Upper lobe of right lung (tissue), 1 donor: ENCODE data around the gene CCDC27. TPM values are rescaled to one million over a fixed set of nuclear protein-coding genes. Genes with fewer than 3 reads are reported as not detected.
"Not testable (repeated sequence)": the region's sequence is repeated elsewhere in the genome, so short reads cannot be mapped to it uniquely, and the experiment has no call there.

Source experiments
- ATAC-seq: fragments of 200-7000 bp; cut with Tn5 transposase; one replicate; pipeline ENCODE4 v1.9.1; 2020; ENCODE audit warnings: mild to moderate bottlenecking, moderate library complexity
- DNase-seq: peaks from one replicate; pipeline ENCODE4 v3.0.0-alpha.2; 2020
- H3K27ac ChIP-seq: fragments of 200-600 bp; one replicate; pipeline ENCODE4 v1.8.0; 2022
- H3K27me3 ChIP-seq: fragments of 200-600 bp; one replicate; pipeline ENCODE4 v1.8.0; 2022; ENCODE audit warnings: mild to moderate bottlenecking
- H3K36me3 ChIP-seq: fragments of 200-600 bp; one replicate; pipeline ENCODE4 v1.8.0; 2022
- H3K4me1 ChIP-seq: fragments of 200-600 bp; one replicate; pipeline ENCODE4 v1.8.0; 2022
- H3K4me3 ChIP-seq: fragments of 200-600 bp; one replicate; pipeline ENCODE4 v1.8.0; 2022; ENCODE audit warnings: mild to moderate bottlenecking
- H3K9me3 ChIP-seq: fragments of 200-600 bp; one replicate; pipeline ENCODE4 v1.8.0; 2022
- intact Hi-C: fragments of 100-400 bp; cut with DNase I; formaldehyde crosslinking; loops from one replicate; pipeline ENCODE4 v1.11.0; 2022
- total RNA-seq: library from RNA; stranded (reverse); fragmentation: NEBNext Ultra II Directional; extraction: Animal tissue kit (Norgen Biotek cat#: 25700); gene quantifications from one replicate; pipeline ENCODE4 v1.2.1, GENCODE V29; 2021
- TF ChIP-seq, protein P1 (sequence below): fragments of 200-600 bp; IDR thresholded peaks from one replicate; pipeline ENCODE4 v1.8.0; 2022; ENCODE audit warnings: antibody characterized with exemption
- donor health status: DM: no; HTN: yes; CAD: no; lungs with severe emphysema.

Gene CCDC27
- total RNA-seq, 1 donor from 2014 or later: not detected

GRCh38 chr1:3796215-3797061 is 44.2 kb downstream of the CCDC27 start, which contains the start of gene LRRC47:
LRRC47 (minus strand) TSS chr1:3796498; CDS start chr1:3796476, 22 bp downstream.
- Histone ChIP-seq H3K36me3 (no peaks in the 10 kb centered on the region), H3K4me1 (peaks cover 29% of the 10 kb centered on the region), H3K27ac (peak within 1 kb of the TSS; percentile 67), H3K27me3 (no peaks in the 10 kb centered on the region), H3K9me3 (no peaks in the 10 kb centered on the region), H3K4me3 (peak within 1 kb of the TSS; percentile 83)
- DNase-seq (peak; percentile 98), ATAC-seq (peak; percentile 100)
- TF ChIP-seq, protein P1, sequence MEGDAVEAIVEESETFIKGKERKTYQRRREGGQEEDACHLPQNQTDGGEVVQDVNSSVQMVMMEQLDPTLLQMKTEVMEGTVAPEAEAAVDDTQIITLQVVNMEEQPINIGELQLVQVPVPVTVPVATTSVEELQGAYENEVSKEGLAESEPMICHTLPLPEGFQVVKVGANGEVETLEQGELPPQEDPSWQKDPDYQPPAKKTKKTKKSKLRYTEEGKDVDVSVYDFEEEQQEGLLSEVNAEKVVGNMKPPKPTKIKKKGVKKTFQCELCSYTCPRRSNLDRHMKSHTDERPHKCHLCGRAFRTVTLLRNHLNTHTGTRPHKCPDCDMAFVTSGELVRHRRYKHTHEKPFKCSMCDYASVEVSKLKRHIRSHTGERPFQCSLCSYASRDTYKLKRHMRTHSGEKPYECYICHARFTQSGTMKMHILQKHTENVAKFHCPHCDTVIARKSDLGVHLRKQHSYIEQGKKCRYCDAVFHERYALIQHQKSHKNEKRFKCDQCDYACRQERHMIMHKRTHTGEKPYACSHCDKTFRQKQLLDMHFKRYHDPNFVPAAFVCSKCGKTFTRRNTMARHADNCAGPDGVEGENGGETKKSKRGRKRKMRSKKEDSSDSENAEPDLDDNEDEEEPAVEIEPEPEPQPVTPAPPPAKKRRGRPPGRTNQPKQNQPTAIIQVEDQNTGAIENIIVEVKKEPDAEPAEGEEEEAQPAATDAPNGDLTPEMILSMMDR: no peak
- intact Hi-C loops: no loop called here

- no peak for ATAC-seq
- H3K36me3 ChIP-seq: no peaks in the 10 kb centered on the region
- no peak overlapping the region for H3K4me3 ChIP-seq
- no peaks in the 10 kb centered on the region for H3K9me3 ChIP-seq
- no peak for DNase-seq
- TF ChIP-seq, protein P1: no peak
- peaks cover 8% of the 10 kb centered on the region for H3K4me1 ChIP-seq
- intact Hi-C loops: no loop called here
- H3K27ac ChIP-seq: no peak overlapping the region
- no peaks in the 10 kb centered on the region for H3K27me3 ChIP-seq
These were observed 47.9 kb downstream of the CCDC27 start for GRCh38 chr1:3799976-3800685.

- DNase-seq, H3K36me3 ChIP-seq, H3K4me1 ChIP-seq, H3K27me3 ChIP-seq, intact Hi-C loops, H3K27ac ChIP-seq, ATAC-seq, H3K4me3 ChIP-seq, H3K9me3 ChIP-seq: not testable (repeated sequence)
These were observed 48.5 kb downstream of the CCDC27 start for GRCh38 chr1:3800795-3801194.

GRCh38 chr1:3803905-3804626 is 51.8 kb downstream of the CCDC27 start:
- Histone ChIP-seq H3K9me3 (no peaks in the 10 kb centered on the region), H3K4me1 (no peaks in the 10 kb centered on the region), H3K27ac (no peak overlapping the region), H3K4me3 (no peak overlapping the region), H3K36me3 (no peaks in the 10 kb centered on the region), H3K27me3 (no peaks in the 10 kb centered on the region)
- ATAC-seq (no peak), DNase-seq (no peak)
- TF ChIP-seq, protein P1: no peak
- intact Hi-C loops: no loop called here

GRCh38 chr1:3804627-3804944 is 52.3 kb downstream of the CCDC27 start:
- H3K4me3 ChIP-seq, H3K27me3 ChIP-seq, H3K27ac ChIP-seq, H3K4me1 ChIP-seq, ATAC-seq, intact Hi-C loops, DNase-seq, H3K9me3 ChIP-seq, H3K36me3 ChIP-seq: not testable (repeated sequence)

GRCh38 chr1:3805038-3805437 is 52.8 kb downstream of the CCDC27 start:
- intact Hi-C loops: no loop called here
- Histone ChIP-seq H3K36me3 (no peaks in the 10 kb centered on the region), H3K27ac (no peak overlapping the region), H3K4me3 (no peak overlapping the region), H3K9me3 (no peaks in the 10 kb centered on the region), H3K27me3 (no peaks in the 10 kb centered on the region), H3K4me1 (no peaks in the 10 kb centered on the region)
- DNase-seq: no peak
- TF ChIP-seq, protein P1: no peak
- no peak for ATAC-seq
